ENCODE data around the gene RNPC3. TPM values are rescaled to one million over a fixed set of nuclear protein-coding genes. Genes with fewer than 3 reads are reported as not detected.

RNPC3 gene
- polyA plus RNA-seq, 1 of the 3 experiments (the other 2 are of a cell fraction), result 10.0 TPM

DNA sequence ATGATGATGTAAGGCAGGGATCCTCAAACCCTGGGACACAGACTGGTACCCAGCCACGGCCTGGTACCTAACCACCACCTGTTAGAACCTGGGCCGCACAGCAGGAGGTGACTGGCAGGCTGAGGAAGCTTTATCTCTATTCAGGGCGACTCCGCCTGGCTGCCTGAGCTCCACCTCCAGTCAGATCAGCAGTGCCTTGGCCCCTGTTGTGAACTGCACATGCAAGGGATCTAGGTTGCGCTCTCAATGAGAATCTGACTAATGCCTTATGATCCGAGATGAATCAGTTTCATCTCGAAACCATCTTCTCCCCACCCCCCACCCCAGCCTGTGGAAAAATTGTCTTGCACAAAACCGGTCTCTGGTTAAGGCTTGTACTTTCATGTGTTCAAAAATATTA, 4.2 kb downstream of the RNPC3 start (continued):
- no peak for TF ChIP-seq EZH2phosphoT487 (IDR thresholded peaks at IDR 0.05; ENCODE audit: borderline replicate concordance, low read depth)

DNA sequence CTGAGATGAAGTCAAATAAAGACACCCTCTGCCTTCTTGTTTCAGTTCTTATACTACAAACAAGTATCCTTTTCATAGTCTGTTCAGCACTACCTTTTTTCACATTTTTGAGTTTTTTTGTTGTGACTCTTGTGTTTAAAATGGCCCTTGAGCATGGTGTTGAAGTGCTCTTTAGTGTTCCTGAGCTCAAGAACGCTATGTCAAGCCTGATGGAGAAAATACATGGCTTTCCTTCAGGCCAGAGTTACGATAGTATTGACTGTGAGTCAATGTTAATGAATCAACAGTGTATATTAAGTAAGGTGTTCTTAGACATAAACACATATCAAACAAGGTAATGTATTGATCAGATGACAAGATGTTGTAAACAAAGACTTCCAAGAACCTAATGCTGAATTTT, 12.7 kb downstream of the RNPC3 start:
- H3K27me3 ChIP-seq (ENCODE audit: insufficient read depth), result no peaks in the 10 kb centered on the region
- no peaks in the 10 kb centered on the region for H3K9me2 ChIP-seq
- peaks cover 85 to 87% of the 10 kb centered on the region in 2 experiments for H3K36me3 ChIP-seq (replicated peaks in 1 of 2; ENCODE audit: control insufficient read depth in 1 of 2, insufficient read depth in 2 of 2, low read length in 1 of 2)
- no peak overlapping the region for H3K27ac ChIP-seq (ENCODE audit: low read depth in 2 of 2, low read length in 1 of 2)
- H3K9ac ChIP-seq, result no peak overlapping the region
- no peaks in the 10 kb centered on the region for H3K4me1 ChIP-seq (ENCODE audit: control insufficient read depth in 1 of 2, insufficient read depth in 2 of 2, low read depth in 1 of 2, low read length in 1 of 2)
- H3F3A ChIP-seq (replicated peaks; ENCODE audit: insufficient read depth), result no peaks in the 10 kb centered on the region
- POLR2A ChIA-PET, result no interaction called here
- H3K79me2 ChIP-seq (ENCODE audit: insufficient read depth), result peaks cover 9% of the 10 kb centered on the region
- H2AFZ ChIP-seq (ENCODE audit: low read depth), result no peak overlapping the region
- no peak overlapping the region for H3K4me2 ChIP-seq
- no peaks in the 10 kb centered on the region for H4K20me1 ChIP-seq (ENCODE audit: insufficient read depth)
- WGBS (ENCODE audit: low lambda C conversion rate), result 92% methylated on average over 2 of the region's 2 CpGs
- TF ChIP-seq, protein P1, sequence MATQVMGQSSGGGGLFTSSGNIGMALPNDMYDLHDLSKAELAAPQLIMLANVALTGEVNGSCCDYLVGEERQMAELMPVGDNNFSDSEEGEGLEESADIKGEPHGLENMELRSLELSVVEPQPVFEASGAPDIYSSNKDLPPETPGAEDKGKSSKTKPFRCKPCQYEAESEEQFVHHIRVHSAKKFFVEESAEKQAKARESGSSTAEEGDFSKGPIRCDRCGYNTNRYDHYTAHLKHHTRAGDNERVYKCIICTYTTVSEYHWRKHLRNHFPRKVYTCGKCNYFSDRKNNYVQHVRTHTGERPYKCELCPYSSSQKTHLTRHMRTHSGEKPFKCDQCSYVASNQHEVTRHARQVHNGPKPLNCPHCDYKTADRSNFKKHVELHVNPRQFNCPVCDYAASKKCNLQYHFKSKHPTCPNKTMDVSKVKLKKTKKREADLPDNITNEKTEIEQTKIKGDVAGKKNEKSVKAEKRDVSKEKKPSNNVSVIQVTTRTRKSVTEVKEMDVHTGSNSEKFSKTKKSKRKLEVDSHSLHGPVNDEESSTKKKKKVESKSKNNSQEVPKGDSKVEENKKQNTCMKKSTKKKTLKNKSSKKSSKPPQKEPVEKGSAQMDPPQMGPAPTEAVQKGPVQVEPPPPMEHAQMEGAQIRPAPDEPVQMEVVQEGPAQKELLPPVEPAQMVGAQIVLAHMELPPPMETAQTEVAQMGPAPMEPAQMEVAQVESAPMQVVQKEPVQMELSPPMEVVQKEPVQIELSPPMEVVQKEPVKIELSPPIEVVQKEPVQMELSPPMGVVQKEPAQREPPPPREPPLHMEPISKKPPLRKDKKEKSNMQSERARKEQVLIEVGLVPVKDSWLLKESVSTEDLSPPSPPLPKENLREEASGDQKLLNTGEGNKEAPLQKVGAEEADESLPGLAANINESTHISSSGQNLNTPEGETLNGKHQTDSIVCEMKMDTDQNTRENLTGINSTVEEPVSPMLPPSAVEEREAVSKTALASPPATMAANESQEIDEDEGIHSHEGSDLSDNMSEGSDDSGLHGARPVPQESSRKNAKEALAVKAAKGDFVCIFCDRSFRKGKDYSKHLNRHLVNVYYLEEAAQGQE (IDR thresholded peaks at IDR 0.05; ENCODE audit: low read depth, low read length), result no peak
- no peak for TF ChIP-seq RFX5 (IDR thresholded peaks at IDR 0.05; ENCODE audit: low read length)
- TF ChIP-seq, protein P2, sequence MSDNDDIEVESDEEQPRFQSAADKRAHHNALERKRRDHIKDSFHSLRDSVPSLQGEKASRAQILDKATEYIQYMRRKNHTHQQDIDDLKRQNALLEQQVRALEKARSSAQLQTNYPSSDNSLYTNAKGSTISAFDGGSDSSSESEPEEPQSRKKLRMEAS (IDR thresholded peaks at IDR 0.05; ENCODE audit: low read depth), result no peak
- no peak for TF ChIP-seq MEF2A (IDR thresholded peaks at IDR 0.05; ENCODE audit: borderline replicate concordance, low read depth)
- TF ChIP-seq, protein P3, sequence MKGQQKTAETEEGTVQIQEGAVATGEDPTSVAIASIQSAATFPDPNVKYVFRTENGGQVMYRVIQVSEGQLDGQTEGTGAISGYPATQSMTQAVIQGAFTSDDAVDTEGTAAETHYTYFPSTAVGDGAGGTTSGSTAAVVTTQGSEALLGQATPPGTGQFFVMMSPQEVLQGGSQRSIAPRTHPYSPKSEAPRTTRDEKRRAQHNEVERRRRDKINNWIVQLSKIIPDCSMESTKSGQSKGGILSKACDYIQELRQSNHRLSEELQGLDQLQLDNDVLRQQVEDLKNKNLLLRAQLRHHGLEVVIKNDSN (IDR thresholded peaks at IDR 0.05; ENCODE audit: borderline replicate concordance, low read depth), result no peak
- no peak for TF ChIP-seq TEAD4 (IDR thresholded peaks at IDR 0.05; ENCODE audit: borderline replicate concordance, insufficient read depth)
- TF ChIP-seq, protein P4, sequence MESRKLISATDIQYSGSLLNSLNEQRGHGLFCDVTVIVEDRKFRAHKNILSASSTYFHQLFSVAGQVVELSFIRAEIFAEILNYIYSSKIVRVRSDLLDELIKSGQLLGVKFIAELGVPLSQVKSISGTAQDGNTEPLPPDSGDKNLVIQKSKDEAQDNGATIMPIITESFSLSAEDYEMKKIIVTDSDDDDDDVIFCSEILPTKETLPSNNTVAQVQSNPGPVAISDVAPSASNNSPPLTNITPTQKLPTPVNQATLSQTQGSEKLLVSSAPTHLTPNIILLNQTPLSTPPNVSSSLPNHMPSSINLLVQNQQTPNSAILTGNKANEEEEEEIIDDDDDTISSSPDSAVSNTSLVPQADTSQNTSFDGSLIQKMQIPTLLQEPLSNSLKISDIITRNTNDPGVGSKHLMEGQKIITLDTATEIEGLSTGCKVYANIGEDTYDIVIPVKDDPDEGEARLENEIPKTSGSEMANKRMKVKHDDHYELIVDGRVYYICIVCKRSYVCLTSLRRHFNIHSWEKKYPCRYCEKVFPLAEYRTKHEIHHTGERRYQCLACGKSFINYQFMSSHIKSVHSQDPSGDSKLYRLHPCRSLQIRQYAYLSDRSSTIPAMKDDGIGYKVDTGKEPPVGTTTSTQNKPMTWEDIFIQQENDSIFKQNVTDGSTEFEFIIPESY (IDR thresholded peaks at IDR 0.05; ENCODE audit: borderline replicate concordance, low read depth), result no peak
- TF ChIP-seq NRF1 (IDR thresholded peaks at IDR 0.05; ENCODE audit: low read depth, low read length), result no peak
- TF ChIP-seq FOXJ3 (CRISPR knock-in tag; IDR thresholded peaks at IDR 0.05), result no peak
- TF ChIP-seq MXI1 (IDR thresholded peaks at IDR 0.05; ENCODE audit: low read depth, low read length), result no peak
- TF ChIP-seq GATA2 (CRISPR knock-in tag; IDR thresholded peaks at IDR 0.05), result no peak
- H3K4me3 ChIP-seq (ENCODE audit: low read depth in 2 of 2, low read length in 1 of 2), result no peak overlapping the region
- DNase-seq, result no peak
- no peaks in the 10 kb centered on the region for H3K9me3 ChIP-seq
- CTCF ChIA-PET, result no interaction called here

All from SK-N-SH (cell line).